ENCODE measurements around the gene TNRC18. TPM values are rescaled to one million over a fixed set of nuclear protein-coding genes. Genes with fewer than 3 reads are reported as not detected.

TNRC18 gene
- total RNA-seq, 1 experiment from 2014 or later = 91.7 TPM

- POLR2A ChIA-PET (ENCODE audit: low non-redundant PET) = no interaction called here
- TF ChIP-seq EZH2 (IDR thresholded peaks at IDR 0.05; ENCODE audit: borderline replicate concordance, low read depth, low read length, poor library complexity, severe bottlenecking) (no peak), CTCF (conservative IDR thresholded peaks at IDR 0.05; ENCODE audit: low read depth, low read length) (no peak)
- CTCF ChIA-PET = no interaction called here
- H3K36me3 ChIP-seq (ENCODE audit: insufficient read depth, low read length, poor library complexity, severe bottlenecking) = peaks cover 25% of the 10 kb centered on the region
- intact Hi-C loops (cut with micrococcal nuclease; ENCODE audit: unreplicated experiment) = no loop called here
- H3K27me3 ChIP-seq (replicated peaks; ENCODE audit: insufficient read depth, low read depth, low read length, poor library complexity) = no peaks in the 10 kb centered on the region
- no peaks in the 10 kb centered on the region for H3K4me1 ChIP-seq (ENCODE audit: insufficient read depth, low read length, poor library complexity, severe bottlenecking)
- no peak overlapping the region for H3K27ac ChIP-seq (ENCODE audit: low read depth, low read length, poor library complexity, severe bottlenecking)
- no peak for DNase-seq (ENCODE audit: low spot score)
- no peaks in the 10 kb centered on the region for H3K9me3 ChIP-seq (ENCODE audit: low read depth, low read length, poor library complexity, severe bottlenecking)
- H3K4me3 ChIP-seq (ENCODE audit: low read depth, low read length, poor library complexity, severe bottlenecking) = no peak overlapping the region
- BruUV-seq (replicated peaks) = no TSS peak
These were observed 47.7 kb downstream of the TNRC18 start for GRCh38 chr7:5375925-5376324.

- BruUV-seq (replicated peaks) = no TSS peak
- Histone ChIP-seq H3K9me3 (ENCODE audit: low read depth, low read length, poor library complexity, severe bottlenecking) (no peaks in the 10 kb centered on the region), H3K27me3 (replicated peaks; ENCODE audit: insufficient read depth, low read depth, low read length, poor library complexity) (no peaks in the 10 kb centered on the region), H3K4me1 (ENCODE audit: insufficient read depth, low read length, poor library complexity, severe bottlenecking) (no peaks in the 10 kb centered on the region), H3K27ac (ENCODE audit: low read depth, low read length, poor library complexity, severe bottlenecking) (no peak overlapping the region), H3K36me3 (ENCODE audit: insufficient read depth, low read length, poor library complexity, severe bottlenecking) (peaks cover 38% of the 10 kb centered on the region), H3K4me3 (ENCODE audit: low read depth, low read length, poor library complexity, severe bottlenecking) (no peak overlapping the region)
- DNase-seq (ENCODE audit: low spot score) = no peak
- intact Hi-C loops (cut with micrococcal nuclease; ENCODE audit: unreplicated experiment) = no loop called here
- POLR2A ChIA-PET (ENCODE audit: low non-redundant PET) = no interaction called here
- CTCF ChIA-PET = no interaction called here
- TF ChIP-seq EZH2 (IDR thresholded peaks at IDR 0.05; ENCODE audit: borderline replicate concordance, low read depth, low read length, poor library complexity, severe bottlenecking) (no peak), CTCF (conservative IDR thresholded peaks at IDR 0.05; ENCODE audit: low read depth, low read length) (no peak)
These were observed 49.2 kb downstream of the TNRC18 start for GRCh38 chr7:5374464-5374863.

- DNase-seq (ENCODE audit: low spot score) = no peak
- no TSS peak for BruUV-seq (replicated peaks)
- TF ChIP-seq CTCF (conservative IDR thresholded peaks at IDR 0.05; ENCODE audit: low read depth, low read length) (no peak), EZH2 (IDR thresholded peaks at IDR 0.05; ENCODE audit: borderline replicate concordance, low read depth, low read length, poor library complexity, severe bottlenecking) (no peak)
- CTCF ChIA-PET = no interaction called here
- H3K27ac ChIP-seq (ENCODE audit: low read depth, low read length, poor library complexity, severe bottlenecking) = no peak overlapping the region
- H3K4me1 ChIP-seq (ENCODE audit: insufficient read depth, low read length, poor library complexity, severe bottlenecking) = no peaks in the 10 kb centered on the region
- intact Hi-C loops (cut with micrococcal nuclease; ENCODE audit: unreplicated experiment) = no loop called here
- peaks cover 38% of the 10 kb centered on the region for H3K36me3 ChIP-seq (ENCODE audit: insufficient read depth, low read length, poor library complexity, severe bottlenecking)
- no peaks in the 10 kb centered on the region for H3K9me3 ChIP-seq (ENCODE audit: low read depth, low read length, poor library complexity, severe bottlenecking)
- POLR2A ChIA-PET (ENCODE audit: low non-redundant PET) = no interaction called here
- H3K4me3 ChIP-seq (ENCODE audit: low read depth, low read length, poor library complexity, severe bottlenecking) = no peak overlapping the region
- H3K27me3 ChIP-seq (replicated peaks; ENCODE audit: insufficient read depth, low read depth, low read length, poor library complexity) = no peaks in the 10 kb centered on the region
These were observed 50.3 kb downstream of the TNRC18 start for GRCh38 chr7:5373300-5373699.
